22Rv1 (cell line): ENCODE results near the gene COPS9.

Experiments
- ZFX ChIP-seq: fragments of 450-650 bp; IDR thresholded peaks from 2 replicates; pipeline ENCODE4 v1.6.1; 2017; ENCODE audit warnings: antibody characterized with exemption, borderline replicate concordance
- TF ChIP-seq, protein P1 (sequence below): fragments of 450-650 bp; IDR thresholded peaks from 2 replicates; pipeline ENCODE4 v1.5.1; 2017; ENCODE audit warnings: mild to moderate bottlenecking

DNA sequence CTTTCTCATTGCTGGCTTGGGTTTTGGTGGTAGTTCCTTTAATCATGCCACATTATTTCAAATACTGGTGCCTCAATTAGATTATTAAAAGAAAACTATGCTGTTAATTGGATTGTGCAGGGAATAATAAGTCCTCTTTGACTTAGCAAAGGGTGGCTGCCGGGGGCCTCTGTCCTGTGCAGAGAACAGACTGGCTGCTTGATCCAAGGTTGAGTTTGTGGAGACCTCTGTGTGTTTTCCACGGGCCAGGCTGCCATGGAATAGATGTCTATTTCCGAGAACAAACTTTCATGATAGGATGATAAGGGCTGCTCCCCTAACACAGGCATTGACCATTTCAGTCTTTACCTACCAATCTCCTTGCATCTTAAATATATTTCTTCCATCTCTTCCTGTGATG is 34.8 kb upstream of the COPS9 start:
- TF ChIP-seq, protein P1, sequence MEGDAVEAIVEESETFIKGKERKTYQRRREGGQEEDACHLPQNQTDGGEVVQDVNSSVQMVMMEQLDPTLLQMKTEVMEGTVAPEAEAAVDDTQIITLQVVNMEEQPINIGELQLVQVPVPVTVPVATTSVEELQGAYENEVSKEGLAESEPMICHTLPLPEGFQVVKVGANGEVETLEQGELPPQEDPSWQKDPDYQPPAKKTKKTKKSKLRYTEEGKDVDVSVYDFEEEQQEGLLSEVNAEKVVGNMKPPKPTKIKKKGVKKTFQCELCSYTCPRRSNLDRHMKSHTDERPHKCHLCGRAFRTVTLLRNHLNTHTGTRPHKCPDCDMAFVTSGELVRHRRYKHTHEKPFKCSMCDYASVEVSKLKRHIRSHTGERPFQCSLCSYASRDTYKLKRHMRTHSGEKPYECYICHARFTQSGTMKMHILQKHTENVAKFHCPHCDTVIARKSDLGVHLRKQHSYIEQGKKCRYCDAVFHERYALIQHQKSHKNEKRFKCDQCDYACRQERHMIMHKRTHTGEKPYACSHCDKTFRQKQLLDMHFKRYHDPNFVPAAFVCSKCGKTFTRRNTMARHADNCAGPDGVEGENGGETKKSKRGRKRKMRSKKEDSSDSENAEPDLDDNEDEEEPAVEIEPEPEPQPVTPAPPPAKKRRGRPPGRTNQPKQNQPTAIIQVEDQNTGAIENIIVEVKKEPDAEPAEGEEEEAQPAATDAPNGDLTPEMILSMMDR: no peak
- no peak for TF ChIP-seq ZFX
